K562 (cell line): ENCODE data around the gene PPP1R14D. TPM values are rescaled to one million over a fixed set of nuclear protein-coding genes. Genes with fewer than 3 reads are reported as not detected.

Experiments used
- ATAC-seq: fragments of 200-7000 bp; cut with Tn5 transposase; 3 replicates; pipeline ENCODE4 v1.9.1; 2020; ENCODE audit warnings: moderate library complexity
- BruUV-seq: library from RNA; stranded (reverse); fragments of 400-500 nt; replicated peaks from 2 replicates; lab custom pipeline; 2021; lab: Mats Ljungman, UMichigan
- CTCF ChIA-PET: fragments of 300-600 bp; formaldehyde crosslinking; extraction: SDS; loops from one replicate; lab custom pipeline; 2021; ENCODE audit warnings: low intra/inter-chr PET ratio; lab: Yijun Ruan, JAX
- POLR2A ChIA-PET: fragments of 300-600, 350-650 bp; sonication (Branson Sonifier 250); formaldehyde crosslinking; extraction: SDS; loops from one replicate; lab custom pipeline; 2021; ENCODE audit warnings: antibody characterized with exemption, inconsistent platforms; lab: Yijun Ruan, JAX
- DNase-seq, 4 experiments: peaks; one replicate each; pipeline versions ENCODE4 v3.0.0 to v3.0.0-alpha.2; 2011 to 2018; ENCODE audit warnings: low spot score in 3 of 4, mixed read lengths in 3 of 4; ENCODE audit errors: extremely low read depth in 1 of 4
- FAIRE-seq: peaks from 2 replicates; lab custom pipeline; 2011; peaks lifted over from hg19 to GRCh38; lab: Jason Lieb, UNC
- H2AFZ ChIP-seq: 2 replicates; pipeline ENCODE4 v1.6.0; 2011; ENCODE audit warnings: low read depth, low read length, control low read depth, inconsistent platforms
- H3K27ac ChIP-seq: fragments of 200-600 bp; 3 replicates; pipeline ENCODE4 v1.8.0; 2011; ENCODE audit warnings: low read depth, mild to moderate bottlenecking, control low read depth, inconsistent platforms, low read length, moderate library complexity, mixed read lengths; ENCODE audit errors: extremely low read depth
- H3K27me3 ChIP-seq, 2 experiments: fragments of 300-600 bp in 1 of 2; 2 replicates in 1 of 2; 3 replicates in 1 of 2; pipeline versions ENCODE4 v1.6.0 to v1.8.0; 2011; ENCODE audit warnings: inconsistent platforms in 2 of 2, low read length in 2 of 2, mild to moderate bottlenecking in 1 of 2, mixed read lengths in 1 of 2, moderate library complexity in 1 of 2; ENCODE audit not compliant: control insufficient read depth in 2 of 2, insufficient read depth in 2 of 2
- H3K36me3 ChIP-seq: fragments of 300-600 bp; 3 replicates; pipeline ENCODE4 v1.8.0; 2011; ENCODE audit warnings: mild to moderate bottlenecking, low read length, inconsistent platforms; ENCODE audit not compliant: control insufficient read depth, insufficient read depth
- H3K4me1 ChIP-seq, 2 experiments: fragments of 200-600 bp in 1 of 2; replicated peaks in 1 of 2; 2 replicates in 1 of 2; 3 replicates in 1 of 2; pipeline versions ENCODE4 v1.5.1 to v1.8.0; 2011; ENCODE audit warnings: inconsistent platforms in 2 of 2, low read length in 2 of 2, mild to moderate bottlenecking in 1 of 2, mixed read lengths in 1 of 2, moderate library complexity in 1 of 2; ENCODE audit not compliant: control insufficient read depth in 2 of 2, insufficient read depth in 2 of 2
- H3K4me2 ChIP-seq: 2 replicates; pipeline ENCODE4 v1.6.1; 2011; ENCODE audit warnings: low read length, control low read depth, inconsistent platforms, mixed read lengths; ENCODE audit not compliant: insufficient read depth
- H3K4me3 ChIP-seq: fragments of 200-600 bp; sonication (generic), shearing (Covaris generic); 2 replicates; pipeline ENCODE4 v1.5.1; 2016; ENCODE audit warnings: control low read depth, inconsistent platforms
- H3K79me2 ChIP-seq: fragments of 200-600 bp; 3 replicates; pipeline ENCODE4 v1.8.0; 2011; ENCODE audit warnings: low read length, inconsistent platforms; ENCODE audit not compliant: control insufficient read depth, insufficient read depth
- H3K9ac ChIP-seq, 2 experiments: 2 replicates each; pipeline versions ENCODE4 v1.6.0 to v1.6.1; 2011; ENCODE audit warnings: low read depth in 2 of 2, low read length in 2 of 2, control low read depth in 1 of 2, inconsistent platforms in 1 of 2, mild to moderate bottlenecking in 1 of 2, mixed read lengths in 1 of 2; ENCODE audit not compliant: insufficient read depth in 1 of 2
- H3K9me1 ChIP-seq: one replicate; pipeline ENCODE4 v1.6.0; 2011; ENCODE audit warnings: inconsistent platforms, mild to moderate bottlenecking, low read length, moderate library complexity; ENCODE audit not compliant: control insufficient read depth, insufficient read depth
- H3K9me3 ChIP-seq: replicated peaks from 2 replicates; pipeline ENCODE4 v1.5.1; 2011; ENCODE audit warnings: low read depth, low read length, inconsistent platforms; ENCODE audit not compliant: control insufficient read depth, insufficient read depth
- H4K20me1 ChIP-seq: replicated peaks from 2 replicates; pipeline ENCODE4 v1.6.1; 2011; ENCODE audit warnings: low read length, inconsistent platforms, mixed read lengths; ENCODE audit not compliant: control insufficient read depth, insufficient read depth
- CEBPG ChIP-seq, 3 experiments: fragments of 200-800 bp in 1 of 3; sonication (Bioruptor generic) in 1 of 3; sonication (generic) in 1 of 3; formaldehyde crosslinking in 1 of 3; IDR thresholded peaks in 2 of 3; conservative IDR thresholded peaks in 1 of 3; 2 replicates each; pipeline versions ENCODE4 v1.6.1 to v1.8.0; 2016 to 2022; ENCODE audit warnings: missing compliant biosample characterization in 2 of 3, missing genetic modification characterization in 2 of 3, mild to moderate bottlenecking in 1 of 3, missing genetic modification reagents in 1 of 3
- CHAMP1 ChIP-seq: fragments of 450-650 bp; IDR thresholded peaks from 2 replicates; pipeline ENCODE4 v1.6.1; 2016; ENCODE audit warnings: mild to moderate bottlenecking
- E2F6 ChIP-seq, 2 experiments: IDR thresholded peaks; 2 replicates each; pipeline ENCODE4 v1.6.1; 2011; ENCODE audit warnings: borderline replicate concordance in 1 of 2, control low read depth in 1 of 2, low read depth in 1 of 2, low read length in 1 of 2, mild to moderate bottlenecking in 1 of 2, mixed read lengths in 1 of 2, moderate library complexity in 1 of 2; ENCODE audit not compliant: insufficient read depth in 1 of 2, insufficient read length in 1 of 2, poor library complexity in 1 of 2, severe bottlenecking in 1 of 2; ENCODE audit errors: extremely low read depth in 1 of 2
- FOXA3 ChIP-seq, 2 experiments: fragments of 450-650 bp in 1 of 2; sonication (generic) in 1 of 2; formaldehyde crosslinking; IDR thresholded peaks in 1 of 2; conservative IDR thresholded peaks in 1 of 2; 2 replicates each; pipeline versions ENCODE4 v1.4.0 to v1.8.0; 2020 to 2022; ENCODE audit warnings: mild to moderate bottlenecking in 2 of 2, missing genetic modification reagents in 1 of 2
- GABPA ChIP-seq: fragments of 200-800 bp; sonication (Bioruptor generic); conservative IDR thresholded peaks from 2 replicates; pipeline ENCODE4 v1.6.1; 2016; ENCODE audit warnings: low read depth, missing genetic modification characterization, missing compliant biosample characterization
- ZBTB8A ChIP-seq: fragments of 450-650 bp; IDR thresholded peaks from 2 replicates; pipeline ENCODE4 v1.6.1; 2018; ENCODE audit warnings: mild to moderate bottlenecking, moderate library complexity; ENCODE audit not compliant: partially characterized antibody
- ZNF717 ChIP-seq: fragments of 250-450 bp; sonication (Bioruptor Pico); IDR thresholded peaks from 2 replicates; pipeline ENCODE4 v1.5.0; 2021
- WGBS: fragments of 100-300 bp; shearing (Covaris generic); methylation state at CpG from one replicate; pipeline ENCODE4 v1.1.6; 2016; ENCODE audit warnings: low coverage, mixed read lengths; ENCODE audit not compliant: insufficient coverage; ENCODE audit errors: missing lambda C conversion rate; 5-methylcytosine and 5-hydroxymethylcytosine counted together
- in situ Hi-C: fragments of 300-500 bp; cut with MboI; formaldehyde crosslinking; loops from 4 replicates; pipeline ENCODE4 v1.15.0; 2018; ENCODE audit warnings: inconsistent platforms, mixed read lengths
- intact Hi-C: fragments of 100-400 bp; cut with micrococcal nuclease; formaldehyde crosslinking; loops from 2 replicates; pipeline ENCODE4 v1.14.2; 2022
- polyA plus RNA-seq, 8 experiments: library from polyadenylated mRNA; depleted of rRNA in 4 of 8; stranded (reverse) in 5 of 8; unstranded in 3 of 8; fragments of >200 nt; fragmentation: Nextera tagmentation in 2 of 8; fragmentation: Illumina TruSeq in 1 of 8; extraction: Ambion mirVana in 2 of 8; extraction: Trizol in 1 of 8; gene quantifications; 2 replicates each; pipeline versions ENCODE4 v1.2.1 to v1.2.3, GENCODE V29; 2011 to 2014; ENCODE audit warnings: inconsistent platforms in 1 of 8, missing spikeins in 1 of 8
- total RNA-seq, 7 experiments: library from RNA; depleted of rRNA in 6 of 7; stranded (reverse); fragments of >200 nt in 6 of 7; fragmentation: Illumina TruSeq in 2 of 7; extraction: Trizol in 2 of 7; gene quantifications; 2 replicates each; pipeline versions ENCODE4 v1.2.1 to v1.2.3, GENCODE V29; 2011 to 2021; ENCODE audit warnings: low replicate concordance in 1 of 7

Gene PPP1R14D
- total and polyA plus RNA-seq, 9 of the 15 experiments (the other 6 are each of a cell fraction or from before 2014, with no cell fraction given) = 0.11 to 0.18 TPM; not detected in 7

GRCh38 chr15:40823572-40824343 is 4.8 kb downstream of the PPP1R14D start:
- no peak for TF ChIP-seq ZBTB8A
- TF ChIP-seq ZNF717 (CRISPR knock-in tag) = no peak
- TF ChIP-seq E2F6 (IDR thresholded peaks at IDR 0.05; ENCODE audit: borderline replicate concordance in 1 of 2, extremely low read depth in 1 of 2, insufficient read depth in 1 of 2, insufficient read length in 1 of 2, low read depth in 1 of 2, low read length in 1 of 2, poor library complexity in 1 of 2, severe bottlenecking in 1 of 2) = no peak
- TF ChIP-seq FOXA3 (CRISPR knock-in tag; conservative IDR thresholded peaks at IDR 0.05 in 1 of 2, IDR thresholded peaks at IDR 0.05 in 1 of 2) = peak in 1 of 2 experiments; percentile 63; a peak in 2 of 4 replicates
- no peak for TF ChIP-seq CHAMP1
- no peak for TF ChIP-seq CEBPG (CRISPR knock-in tag; IDR thresholded peaks at IDR 0.05)
- peak in 1 of 2 experiments; percentile 74; a peak in 2 of 4 replicates for TF ChIP-seq CEBPG (tag; conservative IDR thresholded peaks at IDR 0.05 in 1 of 2, IDR thresholded peaks at IDR 0.05 in 1 of 2)
- TF ChIP-seq GABPA (tag) = no peak
- Histone ChIP-seq H3K4me2 (no peak overlapping the region), H3K36me3 (no peaks in the 10 kb centered on the region), H3K27ac (no peak overlapping the region), H3K9me3 (no peaks in the 10 kb centered on the region), H4K20me1 (peaks cover 4% of the 10 kb centered on the region), H3K27me3 (no peaks in the 10 kb centered on the region), H2AFZ (no peak overlapping the region), H3K4me3 (no peak overlapping the region), H3K4me1 (peaks cover 5 to 19% of the 10 kb centered on the region in 2 experiments; a peak in 4 of 5 replicates), H3K79me2 (no peaks in the 10 kb centered on the region), H3K9me1 (no peaks in the 10 kb centered on the region), H3K9ac (no peak overlapping the region)
- ChIA-PET CTCF (no interaction called here), POLR2A (interaction anchor here (1.2 kb wide), 1 partner anchor 20 kb away, joined by 4 read pairs; the partner anchor contains the start of gene SPINT1)
- DNase-seq = no peak
- no CpG with 5 or more reads among the region's 1 CpG for WGBS
- intact Hi-C loops = no loop called here
- BruUV-seq = no TSS peak
- ATAC-seq = no peak
- in situ Hi-C loops = no loop called here
- no peak for FAIRE-seq
